GM10248 (cell line): Measurements from ENCODE around the gene BICD1.

Experiments
- CTCF ChIA-PET: fragments of 300-600 bp; sonication (Branson Sonifier 250); formaldehyde crosslinking; extraction: SDS; loops from one replicate; lab custom pipeline; 2021; ENCODE audit warnings: antibody characterized with exemption; lab: Yijun Ruan, JAX
- POLR2A ChIA-PET: fragments of 350-650 bp; sonication (Branson Sonifier 250); formaldehyde crosslinking; extraction: SDS; loops from one replicate; lab custom pipeline; 2020; ENCODE audit warnings: antibody characterized with exemption; lab: Yijun Ruan, JAX
- DNase-seq: peaks from one replicate; pipeline ENCODE4 v3.0.0; 2012; ENCODE audit errors: extremely low spot score
- CTCF ChIP-seq: IDR thresholded peaks from 2 replicates; pipeline ENCODE4 v1.5.1; 2012; ENCODE audit warnings: mild to moderate bottlenecking, low read depth; ENCODE audit errors: extremely low read depth, missing control alignments, control extremely low read depth

The BICD1 gene

DNA sequence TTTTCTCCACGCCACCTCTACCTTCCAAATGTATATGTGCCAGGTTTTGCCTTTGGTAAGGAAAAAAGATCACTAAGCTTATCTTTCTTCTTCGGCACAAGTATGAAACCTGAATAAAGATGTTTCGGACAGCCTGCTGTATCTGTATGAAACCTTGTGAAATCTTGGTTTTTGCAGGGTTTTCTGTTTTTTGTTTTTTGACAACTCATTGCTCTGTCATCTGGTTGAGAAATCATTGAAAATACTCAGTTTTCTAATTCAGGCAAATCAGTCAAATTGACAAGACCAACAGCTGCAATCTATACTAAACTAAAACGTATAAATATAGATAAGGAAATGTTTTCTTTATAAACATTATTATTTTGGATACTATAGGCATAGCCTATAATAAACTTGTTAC, 229.6 kb downstream of the BICD1 start:
- CTCF ChIA-PET = interaction anchor here (0.8 to 0.9 kb wide), 2 partner anchors 11 to 24 kb away, joined by 3 read pairs; no protein-coding TSS in a partner anchor
- POLR2A ChIA-PET = no interaction called here
- DNase-seq = no peak
- no peak for TF ChIP-seq CTCF

GRCh38 chr12:32343496-32343895, 236.8 kb downstream of the BICD1 start:
- no peak for TF ChIP-seq CTCF
- POLR2A ChIA-PET = no interaction called here
- CTCF ChIA-PET = no interaction called here
- no peak for DNase-seq

- DNase-seq = no peak
- ChIA-PET POLR2A (no interaction called here), CTCF (no interaction called here)
- TF ChIP-seq CTCF = no peak
Observed at GRCh38 chr12:32344047-32344446, 237.4 kb downstream of the BICD1 start.

DNA sequence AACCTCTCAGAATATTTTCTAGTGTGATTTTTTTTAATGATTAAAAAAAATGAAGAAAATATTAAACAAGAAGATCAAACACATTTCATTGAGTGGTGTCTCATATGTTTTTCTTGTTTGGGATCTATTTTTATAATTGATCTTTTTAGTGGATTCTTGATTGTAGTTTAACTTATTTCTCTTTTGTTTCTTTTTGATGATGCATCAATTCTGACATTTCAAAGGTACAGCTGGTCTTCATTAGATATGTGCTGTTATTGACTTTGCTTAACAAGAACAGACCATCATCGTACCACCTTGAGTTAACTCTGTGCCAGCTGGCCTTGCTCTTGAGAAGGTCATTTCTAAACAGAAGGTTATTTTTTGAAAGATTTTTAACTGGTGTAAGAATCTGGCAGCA, 246.9 kb downstream of the BICD1 start:
- CTCF ChIA-PET = interaction anchor here (1.0 to 2.5 kb wide), 3 partner anchors 11 to 180 kb away, joined by 3 to 9 read pairs (median 3); no protein-coding TSS in a partner anchor
- no peak for DNase-seq

GRCh38 chr12:32357601-32358249, 251.1 kb downstream of the BICD1 start:
- DNase-seq = no peak
- CTCF ChIA-PET = no interaction called here
- TF ChIP-seq CTCF = no peak

More for the DNA sequence above, 246.9 kb downstream of the BICD1 start:
- no peak for TF ChIP-seq CTCF
- POLR2A ChIA-PET = no interaction called here

DNA sequence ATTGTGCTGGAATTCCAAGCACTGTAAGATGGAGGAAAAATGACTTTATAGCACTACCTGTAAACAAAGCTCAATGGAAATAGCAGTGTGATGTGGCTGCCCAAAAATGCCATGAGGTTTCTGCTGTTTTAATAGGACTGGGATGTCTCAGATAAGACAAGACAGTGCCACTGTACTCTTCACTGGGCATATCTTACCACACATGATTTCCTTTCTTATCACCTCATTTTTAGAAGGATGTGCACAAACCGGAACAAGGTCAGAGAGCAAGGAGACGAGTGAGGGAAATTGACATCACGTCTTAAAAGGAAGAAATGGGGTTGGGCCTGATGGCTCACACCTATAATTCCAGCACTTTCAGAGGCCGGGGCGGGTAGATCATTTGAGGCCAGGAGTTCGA, 254.3 kb downstream of the BICD1 start:
- no peak for DNase-seq
- POLR2A ChIA-PET = no interaction called here
- CTCF ChIA-PET = no interaction called here
- TF ChIP-seq CTCF = no peak

More at GRCh38 chr12:32357601-32358249, 251.1 kb downstream of the BICD1 start:
- POLR2A ChIA-PET = no interaction called here
